H1 (cell line): ENCODE data around the gene TTC23. TPM values are rescaled to one million over a fixed set of nuclear protein-coding genes. Genes with fewer than 3 reads are reported as not detected.

Experiments
- CTCF ChIA-PET: fragments of 300-600 bp; sonication (Branson Sonifier 250); formaldehyde crosslinking; loops from one replicate; lab custom pipeline; 2021; ENCODE audit not compliant: partially characterized antibody; lab: Charles Lee
- POLR2A ChIA-PET: fragments of 300-600 bp; sonication (Branson Sonifier 250); formaldehyde crosslinking; loops from one replicate; lab custom pipeline; 2021; ENCODE audit warnings: inconsistent platforms; ENCODE audit not compliant: partially characterized antibody; lab: Charles Lee
- DNase-seq, 2 experiments: peaks; one replicate each; pipeline versions ENCODE4 v3.0.0 to v3.0.0-alpha.2; 2010 to 2022; ENCODE audit warnings: low spot score in 2 of 2, low read depth in 1 of 2, mixed read lengths in 1 of 2
- FAIRE-seq: peaks from 2 replicates; lab custom pipeline; 2011; peaks lifted over from hg19 to GRCh38; lab: Jason Lieb, UNC
- H2AFZ ChIP-seq: 2 replicates; pipeline ENCODE4 v1.8.1; 2012; ENCODE audit warnings: low read length, inconsistent platforms
- H2AK5ac ChIP-seq: 2 replicates; pipeline ENCODE4 v1.6.1; 2013; ENCODE audit warnings: low read depth, low read length
- H2BK120ac ChIP-seq: replicated peaks from 2 replicates; pipeline ENCODE3; 2013; ENCODE audit warnings: low read depth, low read length, inconsistent platforms
- H2BK12ac ChIP-seq: 2 replicates; pipeline ENCODE4 v1.6.1; 2013; ENCODE audit warnings: low read depth, low read length
- H2BK15ac ChIP-seq: 2 replicates; pipeline ENCODE4 v1.6.1; 2013; ENCODE audit warnings: low read length
- H2BK20ac ChIP-seq: 2 replicates; pipeline ENCODE4 v1.6.1; 2013; ENCODE audit warnings: low read length
- H2BK5ac ChIP-seq: 2 replicates; pipeline ENCODE4 v1.6.1; 2013; ENCODE audit warnings: low read depth, low read length
- H3K14ac ChIP-seq: 2 replicates; pipeline ENCODE4 v1.6.1; 2013; ENCODE audit warnings: inconsistent platforms; ENCODE audit not compliant: insufficient read length
- H3K18ac ChIP-seq: 2 replicates; pipeline ENCODE4 v1.6.1; 2013; ENCODE audit warnings: low read length; ENCODE audit errors: extremely low read depth
- H3K23ac ChIP-seq: 2 replicates; pipeline ENCODE4 v1.6.1; 2013; ENCODE audit warnings: inconsistent platforms; ENCODE audit not compliant: insufficient read length
- H3K23me2 ChIP-seq: 2 replicates; pipeline ENCODE4 v1.6.1; 2013; ENCODE audit warnings: low read depth, low read length
- H3K27ac ChIP-seq: 2 replicates; pipeline ENCODE4 v1.6.1; 2011; ENCODE audit warnings: low read depth, low read length, inconsistent platforms
- H3K27me3 ChIP-seq, 4 experiments: replicated peaks in 1 of 4; 1 replicate in 1 of 4; 2 replicates in 3 of 4; pipeline versions ENCODE4 v1.6.1 to v1.8.1; 2011 to 2013; ENCODE audit warnings: low read length in 3 of 4, mild to moderate bottlenecking in 3 of 4, inconsistent platforms in 2 of 4, mixed read lengths in 2 of 4, moderate library complexity in 1 of 4; ENCODE audit not compliant: control insufficient read depth in 3 of 4, insufficient read depth in 3 of 4; ENCODE audit errors: extremely low read depth in 1 of 4
- H3K36me3 ChIP-seq, 4 experiments: 2 replicates each; pipeline versions ENCODE4 v1.6.1 to v1.8.1; 2011 to 2013; ENCODE audit warnings: mild to moderate bottlenecking in 4 of 4, low read length in 3 of 4, moderate library complexity in 2 of 4, control low read depth in 1 of 4, inconsistent platforms in 1 of 4; ENCODE audit not compliant: insufficient read depth in 4 of 4, control insufficient read depth in 2 of 4
- H3K4ac ChIP-seq: replicated peaks from 2 replicates; pipeline ENCODE3; 2013; ENCODE audit warnings: low read length, low read depth, mixed read lengths, inconsistent platforms; ENCODE audit not compliant: insufficient read length
- H3K4me1 ChIP-seq, 4 experiments: replicated peaks in 1 of 4; 1 replicate in 1 of 4; 2 replicates in 3 of 4; pipeline versions ENCODE4 v1.6.1 to v1.8.1; 2011 to 2013; ENCODE audit warnings: low read length in 3 of 4, inconsistent platforms in 2 of 4, mixed read lengths in 1 of 4; ENCODE audit not compliant: insufficient read depth in 4 of 4, control insufficient read depth in 3 of 4
- H3K4me2 ChIP-seq, 2 experiments: 2 replicates each; pipeline versions ENCODE4 v1.6.1 to v1.8.1; 2011 to 2013; ENCODE audit warnings: low read depth in 2 of 2, low read length in 2 of 2, control low read depth in 1 of 2, inconsistent platforms in 1 of 2, mild to moderate bottlenecking in 1 of 2; ENCODE audit not compliant: insufficient read depth in 1 of 2
- H3K4me3 ChIP-seq, 4 experiments: fragments of 200-600, 300-600 bp in 1 of 4; sonication (generic), shearing (Covaris generic), sonication (Bioruptor Twin) in 1 of 4; 2 replicates each; pipeline versions ENCODE4 v1.5.1 to v1.8.1; 2011 to 2016; ENCODE audit warnings: low read length in 4 of 4, low read depth in 3 of 4, control low read depth in 2 of 4, inconsistent platforms in 2 of 4, mild to moderate bottlenecking in 2 of 4, mixed read lengths in 1 of 4, moderate library complexity in 1 of 4; ENCODE audit not compliant: insufficient read depth in 2 of 4; ENCODE audit errors: extremely low read depth in 1 of 4
- H3K56ac ChIP-seq: replicated peaks from 2 replicates; pipeline ENCODE3; 2013; ENCODE audit warnings: low read depth, mild to moderate bottlenecking, mixed read lengths, low read length, inconsistent platforms; ENCODE audit not compliant: insufficient read length
- H3K79me1 ChIP-seq: 2 replicates; pipeline ENCODE4 v1.6.1; 2013; ENCODE audit warnings: low read depth, low read length, control low read depth
- H3K79me2 ChIP-seq, 2 experiments: 2 replicates each; pipeline versions ENCODE4 v1.6.1 to v1.8.1; 2012 to 2013; ENCODE audit warnings: low read length in 2 of 2, mild to moderate bottlenecking in 2 of 2, inconsistent platforms in 1 of 2; ENCODE audit not compliant: insufficient read depth in 2 of 2, control insufficient read depth in 1 of 2
- H3K9ac ChIP-seq, 4 experiments: replicated peaks in 1 of 4; 1 replicate in 1 of 4; 2 replicates in 3 of 4; pipeline versions ENCODE4 v1.6.1 to v1.8.1; 2011 to 2013; ENCODE audit warnings: low read depth in 3 of 4, low read length in 3 of 4, control low read depth in 2 of 4, mild to moderate bottlenecking in 2 of 4, moderate library complexity in 2 of 4, inconsistent platforms in 1 of 4; ENCODE audit errors: extremely low read depth in 1 of 4
- H3K9me3 ChIP-seq, 2 experiments: 2 replicates each; pipeline versions ENCODE4 v1.6.1 to v1.8.1; 2012 to 2013; ENCODE audit warnings: mild to moderate bottlenecking in 2 of 2, moderate library complexity in 2 of 2, control low read depth in 1 of 2, inconsistent platforms in 1 of 2, low read depth in 1 of 2, low read length in 1 of 2, mixed read lengths in 1 of 2; ENCODE audit not compliant: insufficient read depth in 2 of 2
- H4K20me1 ChIP-seq, 2 experiments: replicated peaks in 1 of 2; 2 replicates each; pipeline versions ENCODE3 to v1.8.1; 2011 to 2013; ENCODE audit warnings: inconsistent platforms in 2 of 2, low read length in 2 of 2, mild to moderate bottlenecking in 1 of 2; ENCODE audit not compliant: insufficient read depth in 2 of 2, control insufficient read depth in 1 of 2
- H4K5ac ChIP-seq: 2 replicates; pipeline ENCODE4 v1.6.1; 2013; ENCODE audit warnings: low read length, low read depth, mixed read lengths, inconsistent platforms; ENCODE audit not compliant: insufficient read length
- H4K8ac ChIP-seq: 2 replicates; pipeline ENCODE4 v1.8.0; 2013; ENCODE audit warnings: mild to moderate bottlenecking, moderate library complexity, low read length, inconsistent platforms; ENCODE audit not compliant: insufficient read depth; ENCODE audit errors: extremely low read depth
- H4K91ac ChIP-seq: replicated peaks from 2 replicates; pipeline ENCODE3; 2013; ENCODE audit warnings: low read length, mixed read lengths, inconsistent platforms; ENCODE audit not compliant: insufficient read length
- CHD1 ChIP-seq: IDR thresholded peaks from 2 replicates; pipeline ENCODE4 v1.6.1; 2012; ENCODE audit warnings: low read depth, low read length, improper control_type of control experiment
- EGR1 ChIP-seq: IDR thresholded peaks from 2 replicates; pipeline ENCODE4 v1.6.1; 2011; ENCODE audit warnings: low read depth, low read length, borderline replicate concordance
- NRF1 ChIP-seq: IDR thresholded peaks from 2 replicates; pipeline ENCODE4 v1.6.1; 2011; ENCODE audit warnings: mild to moderate bottlenecking, low read depth, low read length, improper control_type of control experiment
- SP4 ChIP-seq: IDR thresholded peaks from 2 replicates; pipeline ENCODE4 v1.6.1; 2012; ENCODE audit warnings: low read length, inconsistent platforms
- WGBS, 2 experiments: shearing (Covaris generic) in 1 of 2; methylation state at CpG; one replicate each; pipeline versions ENCODE4 v1.1.6 to v1.1.7; 2013 to 2015; ENCODE audit warnings: low lambda C conversion rate in 2 of 2, mixed read lengths in 2 of 2, inconsistent platforms in 1 of 2, low coverage in 1 of 2, missing lambda C conversion rate in 1 of 2; ENCODE audit not compliant: insufficient replicate concordance in 2 of 2, insufficient coverage in 1 of 2, insufficient read length in 1 of 2; ENCODE audit errors: extremely low coverage in 1 of 2, missing lambda C conversion rate in 1 of 2; 5-methylcytosine and 5-hydroxymethylcytosine counted together
- polyA plus RNA-seq, 7 experiments: library from polyadenylated mRNA; depleted of rRNA in 3 of 7; stranded (reverse) in 5 of 7; unstranded in 2 of 7; fragments of >200 nt in 5 of 7; fragments of 200-250 nt in 2 of 7; gene quantifications; 1 replicate in 5 of 7; 2 replicates in 1 of 7; 4 replicates in 1 of 7; pipeline versions ENCODE4 v1.2.1 to v1.2.3, GENCODE V29; 2011 to 2013; ENCODE audit warnings: missing spikeins in 2 of 7, mixed read lengths in 2 of 7
- total RNA-seq: library from RNA; stranded (reverse); fragmentation: NEBNext Ultra II Directional; extraction: Animal tissue kit (Norgen Biotek cat#: 25700); gene quantifications from 2 replicates; pipeline ENCODE4 v1.2.1, GENCODE V29; 2021

TTC23 gene
- total and polyA plus RNA-seq, 2 of the 8 experiments (the other 6 are each of a cell fraction or from before 2014, with no cell fraction given) = 4.8 to 23.0 TPM

DNA sequence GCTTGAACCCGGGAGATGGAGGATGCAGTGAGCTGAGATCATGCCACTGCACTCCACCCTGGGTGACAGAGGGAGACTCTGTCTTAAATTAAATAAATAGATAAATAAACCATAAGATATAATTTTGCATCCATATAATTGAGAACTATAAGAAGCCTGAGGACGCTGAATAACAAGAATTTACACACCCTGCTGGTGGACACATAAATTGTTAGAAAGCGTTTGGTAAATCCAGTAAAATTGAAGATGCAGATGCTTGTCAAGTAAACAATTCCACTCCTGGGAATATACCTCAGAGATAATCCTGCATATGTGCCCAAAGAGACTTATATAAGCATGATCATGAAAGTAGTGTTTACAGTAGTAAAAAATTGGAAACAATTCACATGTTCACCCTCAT lies 41.7 kb downstream of the TTC23 start:
- H4K8ac ChIP-seq = no peak overlapping the region
- H3K4me3 ChIP-seq = no peak overlapping the region
- no peak overlapping the region for H3K4ac ChIP-seq
- H4K20me1 ChIP-seq = peaks cover 0 to 2% of the 10 kb centered on the region in 2 experiments
- no peak for DNase-seq
- H3K4me1 ChIP-seq = no peaks in the 10 kb centered on the region
- no peaks in the 10 kb centered on the region for H3K9me3 ChIP-seq
- no peaks in the 10 kb centered on the region for H3K23me2 ChIP-seq
- whole genome bisulfite sequencing, 2 experiments = 90% methylated on average over 3 of the region's 3 CpGs; no CpG with 5 or more reads in 1 of the 2 experiments
- CTCF ChIA-PET = interaction anchor here (0.6 to 3.2 kb wide), 5 partner anchors 14 to 713 kb away, joined by 3 to 22 read pairs (median 3); no protein-coding TSS in a partner anchor
- TF ChIP-seq NRF1 = no peak
- TF ChIP-seq EGR1 = no peak
- no peak for TF ChIP-seq CHD1
- no peak for TF ChIP-seq SP4
- no peaks in the 10 kb centered on the region for H3K79me1 ChIP-seq
- no peak overlapping the region for H2BK20ac ChIP-seq
- POLR2A ChIA-PET = no interaction called here
- H2AFZ ChIP-seq = no peak overlapping the region
- no peak overlapping the region for H2BK5ac ChIP-seq
- no peak overlapping the region for H2AK5ac ChIP-seq
- H3K9ac ChIP-seq = no peak overlapping the region
- H2BK12ac ChIP-seq = no peak overlapping the region
- H3K79me2 ChIP-seq = no peaks in the 10 kb centered on the region
- no peak overlapping the region for H2BK120ac ChIP-seq
- FAIRE-seq = no peak
- H3K4me2 ChIP-seq = no peak overlapping the region
- no peak overlapping the region for H3K18ac ChIP-seq
- no peaks in the 10 kb centered on the region for H3K27me3 ChIP-seq
- H3K36me3 ChIP-seq = no peaks in the 10 kb centered on the region; a peak in 2 of 8 replicates
- H2BK15ac ChIP-seq = no peak overlapping the region
- H4K5ac ChIP-seq = no peak overlapping the region
- no peak overlapping the region for H4K91ac ChIP-seq
- H3K23ac ChIP-seq = no peak overlapping the region
- H3K14ac ChIP-seq = no peak overlapping the region
- no peak overlapping the region for H3K27ac ChIP-seq
- no peak overlapping the region for H3K56ac ChIP-seq
